GM21367 (cell line): ENCODE measurements around the gene HDAC4.
A peak's percentile ranks its signal among the peaks of the same experiment; 100 is the strongest.

Source experiments
- ATAC-seq: cut with Tn5 transposase; IDR thresholded peaks from one replicate; pipeline ENCODE4 v1.9.1; 2021; ENCODE audit not compliant: unreplicated experiment

The HDAC4 gene

GRCh38 chr2:239354132-239354790, 46.6 kb downstream of the HDAC4 start:
- ATAC-seq, result no peak

- no peak for ATAC-seq
Measured at GRCh38 chr2:239353692-239354091, 47.1 kb downstream of the HDAC4 start.

- ATAC-seq, result no peak
Measured at GRCh38 chr2:239351687-239352086, 49.1 kb downstream of the HDAC4 start.

GRCh38 chr2:239349453-239350135, 51.2 kb downstream of the HDAC4 start:
- ATAC-seq, result no peak

- ATAC-seq, result no peak
Measured at GRCh38 chr2:239348563-239349452, 52.0 kb downstream of the HDAC4 start.

- ATAC-seq, result no peak
Measured at GRCh38 chr2:239346676-239347075, 54.1 kb downstream of the HDAC4 start.

- ATAC-seq, result no peak
Measured at GRCh38 chr2:239345251-239345650, 55.6 kb downstream of the HDAC4 start.

- ATAC-seq, result no peak
Measured at GRCh38 chr2:239344857-239345216, 56.0 kb downstream of the HDAC4 start.

- no peak for ATAC-seq
Measured at GRCh38 chr2:239343946-239344856, 56.6 kb downstream of the HDAC4 start.

- ATAC-seq, result no peak
Measured at GRCh38 chr2:239343460-239343859, 57.4 kb downstream of the HDAC4 start.

- no peak for ATAC-seq
Measured at GRCh38 chr2:239341840-239342239, 59.0 kb downstream of the HDAC4 start.

- ATAC-seq, result no peak
Measured at GRCh38 chr2:239341146-239341732, 59.6 kb downstream of the HDAC4 start.

GRCh38 chr2:239339726-239340601, 60.9 kb downstream of the HDAC4 start:
- ATAC-seq, result peak; percentile 75

- ATAC-seq, result no peak
Measured at GRCh38 chr2:239339241-239339640, 61.6 kb downstream of the HDAC4 start.

- no peak for ATAC-seq
Measured at GRCh38 chr2:239337877-239338484, 62.8 kb downstream of the HDAC4 start.

GRCh38 chr2:239337122-239337876, 63.5 kb downstream of the HDAC4 start:
- no peak for ATAC-seq

GRCh38 chr2:239331560-239331959, 69.3 kb downstream of the HDAC4 start:
- ATAC-seq, result no peak

GRCh38 chr2:239330836-239331235, 70.0 kb downstream of the HDAC4 start:
- ATAC-seq, result no peak
